Glutamatergic neuron (in vitro differentiated cells): ENCODE results near the gene MOGAT2. TPM values are rescaled to one million over a fixed set of nuclear protein-coding genes. Genes with fewer than 3 reads are reported as not detected.

Experiments
- DNase-seq: peaks from one replicate; pipeline ENCODE4 v3.0.0; 2022
- H3K27ac Mint-ChIP-seq: one replicate; pipeline ENCODE4 v1.8.0; 2020; ENCODE audit warnings: mild to moderate bottlenecking, mixed read lengths, inconsistent platforms; ENCODE audit not compliant: unreplicated experiment
- H3K27me3 Mint-ChIP-seq: one replicate; pipeline ENCODE4 v1.8.0; 2020; ENCODE audit warnings: mild to moderate bottlenecking, moderate library complexity, mixed read lengths, inconsistent platforms; ENCODE audit not compliant: unreplicated experiment
- H3K36me3 Mint-ChIP-seq: one replicate; pipeline ENCODE4 v1.8.0; 2020; ENCODE audit warnings: mild to moderate bottlenecking, mixed read lengths, inconsistent platforms; ENCODE audit not compliant: unreplicated experiment
- H3K4me1 Mint-ChIP-seq: one replicate; pipeline ENCODE4 v1.8.0; 2020; ENCODE audit warnings: mild to moderate bottlenecking, low read depth, mixed read lengths, inconsistent platforms; ENCODE audit not compliant: unreplicated experiment
- H3K4me3 Mint-ChIP-seq: one replicate; pipeline ENCODE4 v1.8.0; 2020; ENCODE audit warnings: mild to moderate bottlenecking, mixed read lengths, inconsistent platforms; ENCODE audit not compliant: unreplicated experiment
- H3K9me3 Mint-ChIP-seq: one replicate; pipeline ENCODE4 v1.8.0; 2020; ENCODE audit warnings: mild to moderate bottlenecking, moderate library complexity, mixed read lengths, inconsistent platforms; ENCODE audit not compliant: unreplicated experiment
- CTCF ChIP-seq: fragments of 200-600 bp; sonication (generic); IDR thresholded peaks from one replicate; pipeline ENCODE4 v1.5.0; 2021; ENCODE audit not compliant: partially characterized antibody, unreplicated experiment
- total RNA-seq: library from RNA; stranded (reverse); fragmentation: NEBNext Ultra II Directional; extraction: Animal tissue kit (Norgen Biotek cat#: 25700); gene quantifications from one replicate; pipeline ENCODE4 v1.2.1, GENCODE V29; 2021; ENCODE audit not compliant: unreplicated experiment

The MOGAT2 gene
- total RNA-seq, 1 donor from 2014 or later = not detected

GRCh38 chr11:75765116-75765515, 47.5 kb downstream of the MOGAT2 start:
- Mint-ChIP-seq H3K27ac (no peak overlapping the region), H3K4me1 (no peaks in the 10 kb centered on the region), H3K4me3 (no peak overlapping the region), H3K9me3 (peaks cover 7% of the 10 kb centered on the region), H3K36me3 (no peaks in the 10 kb centered on the region), H3K27me3 (peaks cover 7% of the 10 kb centered on the region)
- TF ChIP-seq CTCF = no peak
- DNase-seq = no peak

- no peak overlapping the region for H3K4me3 Mint-ChIP-seq
- no peaks in the 10 kb centered on the region for H3K4me1 Mint-ChIP-seq
- no peak for TF ChIP-seq CTCF
- DNase-seq = no peak
- no peaks in the 10 kb centered on the region for H3K36me3 Mint-ChIP-seq
- peaks cover 7% of the 10 kb centered on the region for H3K9me3 Mint-ChIP-seq
- peaks cover 10% of the 10 kb centered on the region for H3K27me3 Mint-ChIP-seq
- H3K27ac Mint-ChIP-seq = no peak overlapping the region
Measured at GRCh38 chr11:75766443-75767227, 49.0 kb downstream of the MOGAT2 start.

- Mint-ChIP-seq H3K36me3 (no peaks in the 10 kb centered on the region), H3K27me3 (peaks cover 10% of the 10 kb centered on the region), H3K9me3 (peaks cover 7% of the 10 kb centered on the region), H3K27ac (no peak overlapping the region), H3K4me3 (no peak overlapping the region), H3K4me1 (no peaks in the 10 kb centered on the region)
- TF ChIP-seq CTCF = no peak
- no peak for DNase-seq
Measured at GRCh38 chr11:75767228-75767572, 49.6 kb downstream of the MOGAT2 start.

- TF ChIP-seq CTCF = no peak
- Mint-ChIP-seq H3K4me3 (peak overlapping the region; percentile 78), H3K9me3 (peaks cover 7% of the 10 kb centered on the region), H3K4me1 (no peaks in the 10 kb centered on the region), H3K27ac (no peak overlapping the region), H3K36me3 (no peaks in the 10 kb centered on the region), H3K27me3 (peaks cover 10% of the 10 kb centered on the region)
- DNase-seq = no peak
Measured at GRCh38 chr11:75767793-75768111, 50.1 kb downstream of the MOGAT2 start.

DNA sequence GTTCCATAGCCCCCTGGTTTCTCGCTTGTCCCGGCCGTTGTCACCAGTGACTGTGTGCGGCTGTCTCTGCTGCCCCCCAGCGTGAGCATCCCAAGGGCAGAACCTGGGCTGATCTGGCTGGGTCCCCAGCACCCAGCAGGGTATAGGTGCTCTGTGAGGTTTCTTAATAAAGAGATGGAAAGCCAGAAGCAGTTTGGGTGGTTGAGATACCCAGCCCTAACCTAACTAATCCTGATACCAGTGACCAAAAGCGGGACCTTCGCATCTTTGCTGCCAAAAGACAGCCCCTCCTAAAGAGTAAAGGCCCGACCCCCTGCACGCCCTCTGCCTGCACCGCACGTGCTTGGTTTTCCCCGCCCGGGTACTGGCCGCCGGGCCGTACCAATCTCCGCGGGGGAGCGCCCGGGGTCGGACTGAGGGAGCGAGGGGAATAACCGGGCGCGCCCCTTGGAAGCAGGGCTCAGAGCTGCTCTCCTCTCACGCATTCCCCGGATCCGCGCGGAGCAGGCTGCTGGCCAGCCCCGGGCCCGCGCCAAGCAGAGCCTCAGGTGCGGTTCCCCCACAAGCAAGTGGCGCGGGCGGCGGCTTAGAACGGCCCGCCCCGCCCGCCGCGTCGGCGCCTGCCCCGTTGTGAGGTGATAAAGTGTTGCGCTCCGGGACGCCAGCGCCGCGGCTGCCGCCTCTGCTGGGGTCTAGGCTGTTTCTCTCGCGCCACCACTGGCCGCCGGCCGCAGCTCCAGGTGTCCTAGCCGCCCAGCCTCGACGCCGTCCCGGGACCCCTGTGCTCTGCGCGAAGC, 50.7 kb downstream of the MOGAT2 start, which contains the start of gene DGAT2:
Gene DGAT2, plus strand, starts transcription at position 667 of the 797 bp plus-strand sequence. CDS start 214 bp downstream, outside the sequence.
- peak; percentile 79 for DNase-seq
- H3K9me3 Mint-ChIP-seq = peaks cover 7% of the 10 kb centered on the region
- H3K4me1 Mint-ChIP-seq = no peaks in the 10 kb centered on the region
- H3K36me3 Mint-ChIP-seq = no peaks in the 10 kb centered on the region
- no peak for TF ChIP-seq CTCF
- no peak within 1 kb of the TSS for H3K27ac Mint-ChIP-seq
- H3K27me3 Mint-ChIP-seq = peaks cover 10% of the 10 kb centered on the region
- peak within 1 kb of the TSS; percentile 78 for H3K4me3 Mint-ChIP-seq
